ENCODE results near the gene GTPBP4.
A peak's percentile ranks its signal among the peaks of the same experiment; 100 is the strongest.

The GTPBP4 gene

DNA sequence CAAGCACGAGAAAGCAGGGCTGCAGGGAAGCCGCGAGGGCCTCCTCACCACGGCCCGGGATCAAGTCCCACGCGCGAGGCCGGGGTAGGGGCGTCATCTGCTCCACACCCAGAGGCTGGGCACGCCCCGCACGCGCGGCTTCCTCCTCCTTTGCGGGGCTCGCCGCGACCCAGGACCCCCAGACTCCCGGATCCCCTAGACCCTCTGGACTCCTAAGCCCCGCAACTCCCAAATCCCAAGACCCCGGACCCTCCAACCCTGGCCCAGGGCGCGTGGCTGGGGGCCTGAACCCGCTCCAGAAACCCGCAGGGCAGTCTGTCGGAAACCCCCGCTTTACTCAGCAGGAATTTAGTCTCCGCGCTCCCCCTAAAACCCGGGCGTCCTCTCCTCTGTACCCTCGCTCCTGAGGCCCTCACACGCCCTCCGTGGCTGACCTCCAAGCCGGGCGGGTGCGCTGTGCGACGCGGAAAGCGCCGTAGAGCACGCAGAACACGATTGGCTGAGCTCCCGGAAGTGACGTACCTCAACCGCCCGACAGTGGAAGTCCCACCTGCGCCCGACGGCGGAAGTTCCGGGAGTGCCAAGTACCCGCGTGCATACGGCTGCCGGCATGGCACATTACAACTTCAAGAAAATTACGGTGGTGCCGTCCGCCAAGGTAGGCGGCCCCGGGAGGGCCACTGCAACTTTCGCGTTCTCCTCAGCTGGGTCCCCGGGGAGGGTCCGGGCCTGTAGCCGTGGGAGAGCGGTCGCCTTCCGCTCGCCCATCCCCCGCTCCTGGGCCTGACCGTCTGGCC, at the start of gene GTPBP4:
Gene GTPBP4 (plus strand): TSS at position 565 of the 797 bp plus-strand sequence. CDS start 46 bp downstream, at position 611.
- peak; percentile 69 to 95 (median 92) for DNase-seq

DNA sequence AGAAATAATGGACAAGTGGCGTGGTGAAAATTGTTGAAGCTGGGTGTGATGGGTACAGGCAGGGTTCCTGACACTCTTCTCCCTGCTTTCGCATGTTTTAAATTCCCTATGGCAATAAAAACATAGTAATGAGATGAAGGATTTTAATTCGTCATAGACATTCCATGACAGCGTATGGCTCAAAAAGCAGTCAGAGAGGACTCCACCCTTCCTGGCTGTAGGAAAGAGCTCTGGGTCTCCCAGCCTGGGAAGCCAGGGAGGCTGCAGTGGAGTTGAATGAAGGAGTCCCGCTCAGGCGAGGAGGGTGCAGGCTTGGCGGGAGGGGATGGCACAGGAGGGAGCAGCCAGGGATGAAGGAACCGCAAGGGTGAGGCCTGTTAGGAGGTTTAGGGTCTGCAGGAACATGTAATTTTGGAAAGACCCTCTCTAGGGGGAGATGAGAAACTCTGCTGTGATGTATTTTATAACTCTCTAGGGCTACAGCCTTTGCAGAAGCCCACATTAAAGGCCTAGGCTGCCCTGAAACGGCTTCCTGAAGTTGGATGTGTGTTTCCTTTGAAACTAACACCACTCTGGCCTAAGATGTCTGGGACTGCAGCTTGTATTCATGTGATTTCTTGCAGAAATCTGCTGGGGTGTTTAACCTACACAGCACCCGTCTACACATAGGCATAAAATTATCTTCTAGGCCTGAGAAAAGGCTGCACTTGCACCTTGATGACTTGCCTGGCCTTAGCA, 49.1 kb upstream of the GTPBP4 start:
- no peak for DNase-seq

DNA sequence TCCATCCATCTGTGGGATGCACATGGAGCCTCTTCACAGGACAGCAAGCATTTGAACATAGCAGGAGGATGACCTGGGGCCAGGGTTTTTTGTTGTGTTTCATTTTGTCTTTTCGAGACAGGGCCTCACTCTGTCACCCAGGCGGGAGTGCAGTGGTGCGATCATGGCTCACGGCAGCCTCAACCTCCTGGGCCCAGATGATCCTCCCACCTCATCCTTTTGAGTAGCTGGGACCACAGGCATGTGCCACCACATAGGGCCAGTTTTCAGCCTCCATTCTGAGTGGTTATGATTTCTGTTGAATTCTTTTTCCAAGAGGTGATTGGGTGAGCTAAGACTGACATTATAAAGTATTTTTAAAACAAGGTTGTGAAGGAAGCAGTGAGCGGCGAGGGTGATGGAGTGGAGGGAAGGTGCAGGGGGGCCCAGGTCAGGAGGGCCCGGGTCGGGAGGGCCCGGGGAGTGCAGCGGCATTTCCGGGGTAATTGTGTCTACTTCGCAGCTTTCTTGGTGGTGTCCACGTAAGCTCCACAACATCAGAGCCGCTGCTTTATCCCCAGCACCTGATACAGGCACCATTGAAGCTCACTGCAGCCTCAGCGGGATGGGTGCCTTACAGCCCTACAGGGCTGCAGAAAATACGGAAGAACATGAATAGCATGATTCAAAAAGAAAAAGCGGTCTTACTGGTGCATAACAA, 44.8 kb upstream of the GTPBP4 start:
- no peak for DNase-seq

DNA sequence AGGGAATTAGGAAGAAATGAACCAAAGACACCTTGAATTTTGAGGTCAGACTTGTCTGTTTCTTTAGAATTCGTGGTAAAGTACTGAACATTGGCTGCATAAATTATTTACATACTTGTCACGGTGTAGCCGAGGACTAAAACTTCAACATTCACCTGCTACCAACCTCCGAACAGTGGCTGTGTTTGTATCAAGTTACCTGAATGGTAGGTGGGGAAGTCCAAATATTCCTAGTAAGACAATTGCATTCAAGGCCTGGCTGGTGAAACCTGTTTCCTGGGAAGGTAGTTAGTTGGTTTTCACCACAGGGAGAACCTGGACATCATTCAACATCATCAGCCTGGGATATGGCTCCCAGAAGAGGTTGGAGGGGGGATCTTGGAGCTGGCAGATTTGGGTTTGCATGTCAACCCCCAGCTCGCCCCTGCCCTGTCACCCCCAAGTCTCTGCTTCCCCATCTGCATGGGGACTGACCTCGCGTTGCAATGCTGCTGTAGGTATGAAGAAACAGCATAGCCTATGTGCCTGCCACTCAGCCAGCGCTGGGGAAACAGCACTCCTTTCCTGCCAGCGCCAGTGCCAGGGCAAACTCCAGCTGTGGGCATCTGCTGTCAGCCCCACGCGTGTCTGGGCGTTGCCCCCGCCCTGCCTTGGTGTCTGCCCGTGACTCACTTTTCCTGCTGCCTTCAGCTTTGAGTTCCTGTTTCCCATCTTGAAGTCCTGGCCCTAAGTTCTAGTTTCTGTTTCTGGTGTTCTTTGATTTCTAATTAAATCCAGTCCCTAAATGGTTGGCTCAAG, 44.0 kb upstream of the GTPBP4 start:
- peak in 5 of 14 donors; percentile 8 to 58 (median 27) for DNase-seq

DNA sequence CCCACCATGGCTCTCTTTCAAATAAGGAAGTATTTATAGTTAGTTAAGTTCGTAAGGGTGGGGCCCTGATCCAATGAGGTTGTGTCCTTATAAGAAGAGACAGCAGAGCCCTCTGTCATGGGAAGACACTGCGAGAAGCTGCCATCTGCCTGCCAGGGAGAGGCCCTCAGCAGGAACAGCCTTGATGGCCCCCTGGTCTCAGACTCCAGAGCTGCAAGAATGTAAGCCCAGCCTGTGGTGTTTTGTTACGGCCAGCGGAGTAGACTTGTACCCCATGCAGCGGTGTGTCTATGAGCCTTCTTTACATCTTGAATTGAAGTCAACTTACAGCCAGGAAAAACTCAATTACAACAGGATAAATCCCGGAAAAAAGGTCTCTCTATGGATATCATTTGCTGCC, 42.5 kb upstream of the GTPBP4 start:
- DNase-seq: no peak

DNA sequence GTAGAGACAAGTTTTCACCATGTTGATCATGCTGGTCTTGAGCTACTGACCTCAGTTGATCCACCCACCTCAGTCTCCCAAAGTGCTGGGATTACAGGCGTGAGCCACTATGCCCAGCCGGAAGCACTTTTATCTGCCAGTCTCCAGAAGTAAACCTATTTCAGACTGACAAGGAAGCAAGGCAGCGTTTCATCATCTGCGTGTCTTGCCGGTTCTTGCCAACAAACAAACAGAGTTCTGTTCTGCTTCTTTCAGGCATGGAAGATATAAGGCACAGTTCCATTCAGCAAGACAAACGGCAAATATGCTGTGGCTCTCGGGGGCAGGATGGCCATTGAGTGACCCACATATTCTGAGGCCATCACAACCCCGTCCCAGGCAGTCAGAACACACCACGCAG, 41.2 kb upstream of the GTPBP4 start:
- DNase-seq: no peak

DNA sequence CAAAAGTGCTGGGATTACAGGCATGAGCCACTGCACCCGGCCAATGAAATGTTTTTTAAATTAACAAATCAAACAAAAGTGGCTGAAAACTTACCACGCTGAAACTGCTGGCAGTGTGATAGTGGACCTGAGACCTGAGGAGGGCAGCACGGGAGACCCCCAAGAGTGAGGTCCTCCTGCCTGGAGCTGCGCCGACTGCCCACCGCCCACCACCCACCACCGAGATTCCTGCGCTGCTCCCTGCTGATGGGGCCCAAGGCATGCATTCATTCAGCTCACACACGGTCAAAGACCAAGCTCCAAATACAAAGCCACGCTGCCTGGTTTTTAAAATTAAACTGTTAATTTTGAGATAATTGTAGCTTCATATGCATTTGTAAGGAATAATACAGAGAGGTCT, 40.4 kb upstream of the GTPBP4 start:
- DNase-seq: no peak

DNA sequence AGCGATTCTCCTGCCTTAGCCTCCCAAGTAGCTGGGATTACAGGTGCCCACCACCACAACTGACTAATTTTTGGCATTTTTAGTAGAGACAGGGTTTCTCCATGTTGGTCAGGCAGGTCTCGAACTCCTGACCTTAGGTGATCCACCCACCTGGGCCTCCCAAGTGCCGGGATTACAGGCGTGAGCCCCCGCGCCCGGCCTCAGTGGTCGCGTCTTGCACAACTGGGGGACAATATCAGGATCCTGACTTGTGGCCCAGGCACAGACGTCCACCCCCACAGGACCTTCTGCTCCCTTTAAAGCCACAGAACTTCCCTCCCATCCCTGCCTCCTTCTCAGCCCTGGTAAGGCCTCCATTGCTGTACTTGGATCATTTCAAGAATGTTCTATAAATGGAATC, 39.9 kb upstream of the GTPBP4 start:
- no peak for DNase-seq

DNA sequence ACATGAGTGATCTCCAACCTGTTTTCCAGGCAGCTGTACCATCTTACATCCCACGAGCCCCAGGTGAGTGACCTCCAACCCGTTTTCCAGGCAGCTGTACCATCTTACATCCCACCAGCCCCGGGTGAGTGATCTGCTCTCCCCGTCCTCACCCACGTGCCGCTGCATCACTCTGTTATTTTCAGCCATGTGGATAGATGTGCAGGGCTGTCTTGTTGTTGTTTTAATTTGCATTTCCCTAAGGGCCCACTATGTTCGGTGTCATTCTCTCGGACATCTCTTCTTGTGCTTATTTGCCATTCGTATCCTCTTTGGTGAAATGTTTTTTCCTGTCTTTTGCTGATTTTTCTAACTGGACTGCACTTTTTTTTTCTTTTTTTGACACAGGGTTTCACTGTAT, 38.8 kb upstream of the GTPBP4 start:
- no peak for DNase-seq

DNA sequence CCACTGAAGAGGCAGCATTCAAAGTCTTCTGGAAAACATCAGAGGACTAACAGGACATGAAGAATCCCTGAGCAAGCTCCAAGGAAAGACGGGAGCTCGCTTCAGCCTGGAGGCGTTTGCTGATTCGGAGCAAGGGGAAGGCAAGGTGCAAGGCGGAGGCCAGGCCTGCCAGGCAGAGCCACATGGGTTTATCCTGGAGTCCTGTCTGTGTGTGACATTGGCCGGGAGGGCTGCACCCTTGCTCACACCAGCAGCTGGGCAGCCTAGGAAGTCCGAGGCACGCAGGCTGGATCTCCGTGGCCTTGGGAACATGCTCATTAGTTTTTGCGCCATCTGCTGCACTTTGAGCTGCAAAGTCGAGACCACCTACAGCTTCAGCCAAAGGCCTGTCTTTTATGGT, 34.4 kb upstream of the GTPBP4 start:
- DNase-seq: no peak

DNA sequence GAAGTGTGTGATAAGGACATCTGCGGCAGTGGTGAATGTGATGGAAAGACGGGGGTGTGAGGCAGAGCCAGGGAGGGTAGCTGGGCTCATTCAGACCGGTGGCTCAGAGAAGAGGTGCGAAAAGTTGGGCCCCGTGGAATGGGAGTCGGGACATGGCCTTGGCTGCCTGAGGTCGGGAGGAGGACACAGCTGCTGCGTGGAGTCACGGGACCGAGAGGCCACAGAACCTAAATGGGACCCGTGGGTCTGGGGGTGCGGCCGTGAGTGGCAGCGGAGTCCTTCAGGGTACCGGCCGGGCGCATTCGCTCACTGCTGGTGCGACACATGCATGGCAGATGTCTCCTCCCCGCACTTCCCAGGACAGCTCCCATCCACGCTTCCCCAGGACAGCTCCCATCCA, 33.8 kb upstream of the GTPBP4 start:
- no peak for DNase-seq

DNA sequence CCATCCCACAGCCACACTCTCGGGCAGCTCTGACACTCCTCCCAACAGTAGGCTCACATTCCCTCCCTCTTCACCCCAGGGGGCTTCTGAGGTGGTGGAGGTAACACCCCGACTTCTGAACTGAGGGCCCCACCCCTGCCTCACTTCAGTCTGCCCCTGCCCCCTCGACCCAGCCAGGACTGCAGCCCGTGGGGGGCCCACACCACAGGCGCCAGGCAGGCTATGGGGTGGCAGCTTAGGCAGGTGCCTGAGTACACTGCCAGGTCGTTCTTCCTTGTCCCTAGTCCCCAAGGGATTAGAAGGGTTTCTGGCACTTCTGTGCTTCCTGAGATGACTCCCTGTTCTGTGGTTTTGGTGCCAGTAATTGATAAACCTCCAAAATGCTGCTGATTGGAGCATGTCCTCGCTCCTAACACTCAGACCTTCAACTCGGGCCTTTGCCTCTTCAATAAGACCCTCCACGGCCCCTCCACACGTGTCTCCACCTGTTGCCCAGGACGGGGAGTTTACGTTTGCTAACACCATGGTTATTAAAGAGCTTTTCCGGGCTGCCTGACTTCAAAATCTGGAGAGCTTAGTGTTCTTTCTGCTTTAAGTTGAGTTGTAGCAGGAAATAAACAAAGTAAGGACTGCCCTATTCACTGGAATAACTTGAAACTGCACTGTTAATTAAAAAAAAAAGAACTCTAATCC, 33.0 kb upstream of the GTPBP4 start:
- no peak for DNase-seq

DNA sequence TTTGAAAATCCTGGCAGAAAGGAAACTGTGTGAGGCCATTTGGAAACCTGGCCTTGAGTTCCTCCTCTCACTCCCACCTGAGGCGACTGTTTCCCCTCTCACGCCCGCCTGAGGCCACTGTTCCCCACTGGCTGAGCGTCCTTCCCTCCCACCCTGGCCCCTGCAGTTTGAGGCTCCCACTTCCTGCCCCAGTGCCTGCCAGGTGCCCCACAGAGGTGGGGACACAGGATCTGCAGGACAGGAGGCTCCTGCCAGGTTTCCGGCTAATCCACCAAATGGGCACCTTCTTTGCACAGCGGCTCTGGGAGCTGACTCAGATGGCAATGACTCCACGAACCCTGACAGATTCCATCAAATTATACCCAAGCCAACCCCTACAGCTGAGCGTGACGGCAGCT, 32.4 kb upstream of the GTPBP4 start:
- peak in 1 of 14 donors; percentile 75 for DNase-seq

DNA sequence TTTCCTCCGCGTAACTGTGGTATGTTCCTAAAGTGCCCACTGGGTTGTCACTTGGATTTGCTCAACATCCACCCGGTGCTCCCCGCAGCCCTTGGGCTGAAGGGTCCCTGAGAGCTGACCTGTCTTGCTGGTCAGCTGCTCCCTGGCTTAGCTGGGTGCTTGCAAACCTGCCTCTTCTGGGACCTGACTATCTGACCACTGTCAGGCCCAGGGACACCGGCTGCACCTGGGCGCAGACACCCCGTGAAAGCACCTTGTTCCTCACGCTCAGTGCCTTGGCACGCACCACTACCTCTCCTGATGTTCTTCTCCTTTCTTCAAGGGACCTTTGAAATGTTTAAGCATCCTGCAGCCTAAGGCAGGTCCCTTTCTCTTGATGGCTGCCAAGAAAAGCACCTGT, 30.1 kb upstream of the GTPBP4 start:
- no peak for DNase-seq

DNA sequence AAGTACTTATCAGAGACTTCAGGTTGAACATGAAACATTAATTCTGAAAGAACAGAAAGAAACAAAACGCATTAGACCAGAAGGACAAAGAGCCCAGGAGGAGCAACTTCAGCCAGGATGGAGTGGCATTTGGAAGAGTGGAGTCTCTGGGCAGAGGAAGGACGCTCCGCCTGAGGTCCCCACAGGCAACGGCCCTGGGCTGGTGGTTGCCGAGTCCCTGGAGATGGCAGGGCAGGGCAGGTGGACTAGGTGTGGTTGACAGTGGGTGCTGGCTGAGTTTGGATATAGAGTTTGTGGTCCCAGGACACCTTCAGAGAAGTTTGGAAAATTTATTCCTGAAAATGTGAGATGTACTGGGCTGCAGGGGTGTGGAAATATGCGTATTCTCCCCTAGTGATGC, 29.4 kb upstream of the GTPBP4 start:
- DNase-seq: no peak

DNA sequence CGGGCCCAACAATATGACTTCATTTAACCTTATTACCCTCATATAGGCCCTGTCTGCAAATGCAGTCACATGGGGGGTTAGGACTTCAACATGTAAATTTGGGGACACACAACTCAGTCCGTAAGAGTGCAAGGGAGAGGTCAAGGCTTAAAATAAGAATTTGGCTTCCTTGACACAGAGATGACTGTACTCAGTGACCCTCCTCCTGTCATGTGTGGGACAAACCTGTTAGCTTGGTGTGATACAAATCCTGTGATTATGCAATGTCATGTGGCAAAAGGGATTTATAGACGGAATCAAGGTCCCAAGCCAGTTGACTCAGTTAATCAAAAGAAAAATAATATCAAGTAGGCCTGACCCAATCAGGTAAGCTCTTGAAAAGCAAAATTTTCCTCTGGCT, 25.9 kb upstream of the GTPBP4 start:
- no peak for DNase-seq

DNA sequence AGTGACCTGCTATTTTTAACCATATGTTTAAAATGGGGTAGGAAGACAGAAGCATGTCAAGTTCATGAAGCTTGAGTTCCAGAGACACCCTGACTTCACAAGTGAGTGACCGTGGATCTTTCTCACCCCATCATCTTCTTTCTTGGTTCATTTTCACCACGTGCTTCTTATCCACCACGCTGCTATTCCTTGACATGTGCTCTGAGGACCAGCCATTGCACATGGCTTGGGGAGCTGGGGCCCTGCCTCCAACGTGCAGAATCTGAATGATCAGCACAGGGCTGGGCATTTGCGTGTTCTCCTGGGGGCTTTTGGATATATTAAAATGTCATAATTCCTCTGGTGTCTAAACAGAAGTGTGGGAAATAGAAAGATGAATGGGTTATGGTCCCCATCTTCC, 25.0 kb upstream of the GTPBP4 start:
- no peak for DNase-seq

DNA sequence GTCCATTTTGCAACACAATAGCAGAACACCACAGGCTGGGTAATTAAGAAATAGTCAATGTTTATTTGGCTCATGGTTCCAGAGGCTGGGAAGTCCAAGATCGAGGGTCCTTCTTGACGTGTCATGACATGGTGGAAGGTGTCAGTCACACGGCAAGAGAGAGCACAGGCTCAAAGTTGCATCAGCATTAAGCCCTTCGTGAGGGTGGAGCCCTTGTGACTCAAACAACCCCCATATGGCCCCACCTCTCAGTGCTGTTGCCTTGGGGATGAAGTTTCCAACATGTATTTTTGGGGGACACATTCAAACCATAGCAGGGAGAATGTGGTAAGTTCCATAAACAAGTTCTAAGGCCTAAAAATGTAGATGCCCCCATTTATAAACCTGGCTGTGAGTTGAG, 24.6 kb upstream of the GTPBP4 start:
- DNase-seq: no peak

DNA sequence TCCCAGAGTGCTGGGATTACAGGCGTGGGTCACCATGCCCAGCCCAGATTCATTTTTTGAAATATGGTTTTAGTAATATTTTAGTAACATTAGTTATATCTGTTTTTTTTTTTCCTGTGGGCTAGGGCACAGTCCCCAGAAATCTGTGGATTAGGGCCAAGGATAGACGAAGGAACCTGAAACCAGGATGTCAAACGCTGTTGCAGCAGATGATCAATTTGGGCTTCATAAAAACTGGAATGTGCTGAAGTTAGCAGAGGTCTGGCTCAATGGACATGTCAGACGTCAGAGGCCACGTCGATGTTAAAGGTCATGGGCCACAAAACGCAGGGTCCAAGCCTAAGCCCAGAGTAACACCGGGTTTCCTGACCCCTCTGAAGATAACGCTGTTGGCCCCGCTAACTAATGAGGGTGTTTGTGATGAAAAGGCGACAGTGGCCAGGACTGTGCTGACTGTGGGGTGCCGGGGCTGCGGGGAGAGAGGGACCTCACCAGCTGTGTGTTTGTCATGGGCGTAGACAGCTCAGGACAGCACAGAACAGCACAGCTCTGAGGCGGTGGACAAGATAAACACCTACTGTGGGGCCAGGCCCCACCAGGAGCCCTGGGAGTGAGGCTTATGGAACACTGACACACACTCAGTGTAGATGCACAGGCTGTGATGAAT, 23.8 kb upstream of the GTPBP4 start:
- no peak for DNase-seq

DNA sequence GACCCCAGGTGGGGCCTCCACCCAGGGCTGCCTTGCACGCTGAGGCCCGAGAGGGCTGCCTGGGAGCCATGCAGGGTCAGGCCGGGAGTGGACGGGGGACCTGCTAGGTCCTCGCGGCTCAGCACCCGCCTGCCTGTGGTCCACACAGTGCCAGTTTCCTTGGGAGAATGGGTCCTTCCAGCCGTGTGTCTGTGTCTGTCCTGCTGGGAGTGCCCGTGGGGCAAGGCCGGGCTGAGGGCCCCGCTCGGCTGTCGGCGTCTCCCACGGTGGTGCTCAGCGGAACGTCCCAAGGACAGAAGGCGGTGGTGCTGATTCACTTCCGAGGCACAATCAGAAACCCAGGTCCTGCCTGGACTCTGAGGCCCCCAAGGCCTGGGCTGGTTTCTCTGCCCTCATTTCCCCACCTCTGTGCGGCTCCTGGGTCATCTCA, 23.2 kb upstream of the GTPBP4 start:
- DNase-seq: no peak
